GM18502 (cell line): ENCODE measurements around the gene C2CD5.
"Not testable (repeated sequence)": the region's sequence is repeated elsewhere in the genome, so short reads cannot be mapped to it uniquely, and the experiment has no call there.

ENCODE experiments used
- ATAC-seq: cut with Tn5 transposase; IDR thresholded peaks from one replicate; pipeline ENCODE4 v1.9.1; 2021; ENCODE audit warnings: mild to moderate bottlenecking; ENCODE audit not compliant: unreplicated experiment, poor library complexity

The C2CD5 gene

GRCh38 chr12:22544038-22544979, at the start of gene C2CD5:
Gene C2CD5, minus strand, starts transcription at chr12:22544542. Its CDS starts 392 bp downstream, at chr12:22544150.
- peak; percentile 80 for ATAC-seq

- ATAC-seq, result no peak
Observed at GRCh38 chr12:22593864-22594263, 49.5 kb upstream of the C2CD5 start.

- ATAC-seq, result no peak
Observed at GRCh38 chr12:22588817-22589216, 44.5 kb upstream of the C2CD5 start.

- no peak for ATAC-seq
Observed at GRCh38 chr12:22578328-22578727, 34.0 kb upstream of the C2CD5 start.

GRCh38 chr12:22577667-22578066, 33.3 kb upstream of the C2CD5 start:
- no peak for ATAC-seq

- ATAC-seq, result no peak
Observed at GRCh38 chr12:22576473-22576872, 32.1 kb upstream of the C2CD5 start.

GRCh38 chr12:22576065-22576464, 31.7 kb upstream of the C2CD5 start:
- ATAC-seq, result no peak

GRCh38 chr12:22574921-22575320, 30.6 kb upstream of the C2CD5 start:
- no peak for ATAC-seq

- ATAC-seq, result no peak
Observed at GRCh38 chr12:22573181-22573580, 28.8 kb upstream of the C2CD5 start.

GRCh38 chr12:22569253-22569652, 24.9 kb upstream of the C2CD5 start:
- ATAC-seq, result no peak

GRCh38 chr12:22562036-22563028, 18.0 kb upstream of the C2CD5 start:
- ATAC-seq, result no peak

GRCh38 chr12:22554750-22555149, 10.4 kb upstream of the C2CD5 start:
- ATAC-seq, result not testable (repeated sequence)

GRCh38 chr12:22551624-22552023, 7.3 kb upstream of the C2CD5 start:
- ATAC-seq, result no peak

- ATAC-seq, result no peak
Observed at GRCh38 chr12:22545255-22545654, 913 bp upstream of the C2CD5 start.

- peak; percentile 48 for ATAC-seq
Observed at GRCh38 chr12:22543246-22544037, 900 bp downstream of the C2CD5 start.

GRCh38 chr12:22541496-22542155, 2.7 kb downstream of the C2CD5 start:
- ATAC-seq, result no peak

- ATAC-seq, result no peak
Observed at GRCh38 chr12:22539055-22539454, 5.3 kb downstream of the C2CD5 start.

GRCh38 chr12:22538311-22538710, 6.0 kb downstream of the C2CD5 start:
- no peak for ATAC-seq

- no peak for ATAC-seq
Observed at GRCh38 chr12:22536971-22537544, 7.3 kb downstream of the C2CD5 start.
